ENCODE results near the gene LMO7. TPM values are rescaled to one million over a fixed set of nuclear protein-coding genes. Genes with fewer than 3 reads are reported as not detected.

Gene LMO7
- total RNA-seq, 1 donor from 2014 or later = 73.3 TPM

DNA sequence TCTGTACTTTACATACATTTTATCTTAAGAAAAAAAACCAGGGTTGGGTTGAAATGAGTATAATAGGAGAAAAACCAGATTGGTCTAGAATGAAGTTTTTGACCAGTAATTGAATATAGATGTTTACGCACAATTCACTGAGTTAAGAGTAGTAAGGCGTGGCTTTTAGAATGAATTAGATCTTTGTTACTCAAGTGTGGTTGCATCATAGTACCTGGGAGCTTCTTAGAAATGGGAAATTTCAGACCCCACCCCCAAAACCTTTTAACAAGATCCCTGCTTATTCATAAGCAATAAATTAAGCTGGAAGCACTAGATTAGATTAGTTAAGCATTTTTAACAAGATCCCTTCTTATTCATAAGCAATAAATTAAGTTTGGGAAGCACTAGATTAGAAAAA, 28.7 kb upstream of the LMO7 start:
- Mint-ChIP-seq H3K4me3 (no peak overlapping the region), H3K27ac (no peak overlapping the region), H3K9me3 (peaks cover 4% of the 10 kb centered on the region), H3K4me1 (ENCODE audit: unreplicated experiment) (no peaks in the 10 kb centered on the region), H3K27me3 (no peaks in the 10 kb centered on the region), H3K36me3 (peaks cover 10% of the 10 kb centered on the region)
- TF ChIP-seq, protein P1, sequence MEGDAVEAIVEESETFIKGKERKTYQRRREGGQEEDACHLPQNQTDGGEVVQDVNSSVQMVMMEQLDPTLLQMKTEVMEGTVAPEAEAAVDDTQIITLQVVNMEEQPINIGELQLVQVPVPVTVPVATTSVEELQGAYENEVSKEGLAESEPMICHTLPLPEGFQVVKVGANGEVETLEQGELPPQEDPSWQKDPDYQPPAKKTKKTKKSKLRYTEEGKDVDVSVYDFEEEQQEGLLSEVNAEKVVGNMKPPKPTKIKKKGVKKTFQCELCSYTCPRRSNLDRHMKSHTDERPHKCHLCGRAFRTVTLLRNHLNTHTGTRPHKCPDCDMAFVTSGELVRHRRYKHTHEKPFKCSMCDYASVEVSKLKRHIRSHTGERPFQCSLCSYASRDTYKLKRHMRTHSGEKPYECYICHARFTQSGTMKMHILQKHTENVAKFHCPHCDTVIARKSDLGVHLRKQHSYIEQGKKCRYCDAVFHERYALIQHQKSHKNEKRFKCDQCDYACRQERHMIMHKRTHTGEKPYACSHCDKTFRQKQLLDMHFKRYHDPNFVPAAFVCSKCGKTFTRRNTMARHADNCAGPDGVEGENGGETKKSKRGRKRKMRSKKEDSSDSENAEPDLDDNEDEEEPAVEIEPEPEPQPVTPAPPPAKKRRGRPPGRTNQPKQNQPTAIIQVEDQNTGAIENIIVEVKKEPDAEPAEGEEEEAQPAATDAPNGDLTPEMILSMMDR (conservative IDR thresholded peaks at IDR 0.05) = no peak
- DNase-seq (ENCODE audit: extremely low spot score, unreplicated experiment) = no peak

DNA sequence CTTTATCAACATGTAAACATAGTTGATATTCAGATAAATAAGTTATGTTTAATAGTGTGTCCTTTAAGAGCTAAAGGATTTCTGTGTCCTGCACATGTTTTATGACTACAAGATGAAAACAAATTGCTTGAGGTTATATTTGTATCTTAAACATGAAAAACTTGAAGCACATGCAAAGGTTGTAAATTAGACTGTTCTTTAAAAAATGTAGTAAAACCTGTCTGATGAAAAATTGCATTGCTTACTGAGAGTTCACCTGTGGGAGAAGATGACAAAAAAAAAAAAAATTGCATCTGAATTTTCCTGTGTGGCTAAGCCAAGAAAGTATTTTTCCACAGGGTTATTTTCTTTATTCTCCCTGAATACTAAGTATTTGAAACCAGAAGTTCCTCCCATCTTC, 25.7 kb upstream of the LMO7 start:
- no peaks in the 10 kb centered on the region for H3K4me1 Mint-ChIP-seq (ENCODE audit: unreplicated experiment)
- H3K4me3 Mint-ChIP-seq = peak overlapping the region; percentile 22
- H3K36me3 Mint-ChIP-seq = peaks cover 10% of the 10 kb centered on the region
- H3K27me3 Mint-ChIP-seq = no peaks in the 10 kb centered on the region
- TF ChIP-seq, protein P1 (conservative IDR thresholded peaks at IDR 0.05) = no peak
- H3K27ac Mint-ChIP-seq = peak overlapping the region; percentile 42
- peaks cover 4% of the 10 kb centered on the region for H3K9me3 Mint-ChIP-seq
- DNase-seq (ENCODE audit: extremely low spot score, unreplicated experiment) = no peak

DNA sequence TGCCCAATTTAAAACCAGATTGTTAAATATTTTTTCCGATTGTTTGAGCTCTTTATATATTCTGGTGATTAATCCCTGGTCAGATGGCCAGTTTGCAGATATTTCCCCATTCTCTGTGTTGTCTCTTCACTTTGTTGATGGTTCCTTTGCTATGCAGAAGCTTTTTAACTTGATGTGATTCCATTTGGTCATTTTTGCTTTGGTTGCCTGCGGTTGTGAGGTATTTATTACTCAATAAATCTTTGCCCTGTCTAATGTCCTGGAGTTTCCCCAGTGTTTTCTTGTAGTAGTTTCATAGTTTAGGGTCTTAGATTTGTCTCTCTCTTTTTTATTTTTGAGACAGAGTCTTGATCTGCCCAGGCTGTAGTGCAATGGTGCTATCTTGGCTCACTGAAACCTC, 23.8 kb upstream of the LMO7 start:
- H3K9me3 Mint-ChIP-seq = peaks cover 4% of the 10 kb centered on the region

DNA sequence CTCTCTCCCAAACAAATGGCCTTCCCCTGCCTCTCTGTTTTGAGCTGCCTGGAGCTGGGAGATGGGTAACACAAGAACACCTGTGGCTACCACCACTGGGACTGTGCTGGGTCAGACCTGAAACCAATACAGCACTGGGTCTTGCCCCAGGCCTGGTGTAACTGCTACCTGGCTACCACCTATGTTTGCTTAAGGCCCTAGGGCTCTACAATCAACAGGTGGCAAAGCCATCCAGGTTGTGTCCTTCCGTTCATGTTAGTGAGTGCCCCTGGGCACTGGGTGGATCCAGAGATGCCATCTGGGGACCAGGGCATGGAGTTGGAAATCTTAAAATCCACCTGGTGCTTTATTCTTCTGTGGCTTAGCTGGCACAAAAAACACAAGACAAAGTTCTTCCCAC, 18.9 kb upstream of the LMO7 start:
- TF ChIP-seq, protein P1 (conservative IDR thresholded peaks at IDR 0.05) = no peak
- Mint-ChIP-seq H3K27ac (no peak overlapping the region), H3K4me3 (no peak overlapping the region), H3K36me3 (peaks cover 4% of the 10 kb centered on the region), H3K27me3 (no peaks in the 10 kb centered on the region), H3K4me1 (ENCODE audit: unreplicated experiment) (no peaks in the 10 kb centered on the region), H3K9me3 (no peaks in the 10 kb centered on the region)
- DNase-seq (ENCODE audit: extremely low spot score, unreplicated experiment) = no peak

More for the DNA sequence above, 23.8 kb upstream of the LMO7 start:
- Mint-ChIP-seq H3K36me3 (peaks cover 4% of the 10 kb centered on the region), H3K4me1 (ENCODE audit: unreplicated experiment) (no peaks in the 10 kb centered on the region), H3K4me3 (no peak overlapping the region), H3K27me3 (no peaks in the 10 kb centered on the region), H3K27ac (peak overlapping the region; percentile 28)
- no peak for DNase-seq (ENCODE audit: extremely low spot score, unreplicated experiment)
- TF ChIP-seq, protein P1 (conservative IDR thresholded peaks at IDR 0.05) = no peak

DNA sequence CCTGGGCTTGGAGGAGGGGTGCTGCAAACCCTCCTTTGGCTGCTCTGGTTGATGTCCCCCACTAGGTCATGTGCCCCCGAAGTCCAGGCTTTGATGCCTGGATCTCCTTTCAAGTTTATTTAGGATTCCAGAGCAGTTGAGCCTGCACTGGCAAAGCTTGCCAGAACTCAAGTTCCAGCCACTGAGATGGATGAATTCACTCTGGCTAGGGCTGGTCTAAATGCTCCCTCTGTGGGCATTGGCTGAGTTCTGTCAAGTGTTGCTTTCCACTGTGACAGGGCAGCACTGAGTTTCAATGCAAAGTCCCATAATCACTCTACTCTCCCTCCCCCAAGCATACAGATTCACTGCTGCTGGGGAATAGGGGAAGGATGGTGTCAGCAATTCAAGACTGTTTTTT, 17.8 kb upstream of the LMO7 start:
- Mint-ChIP-seq H3K9me3 (no peaks in the 10 kb centered on the region), H3K27ac (no peak overlapping the region), H3K36me3 (peaks cover 4% of the 10 kb centered on the region), H3K4me1 (ENCODE audit: unreplicated experiment) (no peaks in the 10 kb centered on the region), H3K27me3 (no peaks in the 10 kb centered on the region), H3K4me3 (no peak overlapping the region)
- DNase-seq (ENCODE audit: extremely low spot score, unreplicated experiment) = no peak
- TF ChIP-seq, protein P1 (conservative IDR thresholded peaks at IDR 0.05) = no peak

DNA sequence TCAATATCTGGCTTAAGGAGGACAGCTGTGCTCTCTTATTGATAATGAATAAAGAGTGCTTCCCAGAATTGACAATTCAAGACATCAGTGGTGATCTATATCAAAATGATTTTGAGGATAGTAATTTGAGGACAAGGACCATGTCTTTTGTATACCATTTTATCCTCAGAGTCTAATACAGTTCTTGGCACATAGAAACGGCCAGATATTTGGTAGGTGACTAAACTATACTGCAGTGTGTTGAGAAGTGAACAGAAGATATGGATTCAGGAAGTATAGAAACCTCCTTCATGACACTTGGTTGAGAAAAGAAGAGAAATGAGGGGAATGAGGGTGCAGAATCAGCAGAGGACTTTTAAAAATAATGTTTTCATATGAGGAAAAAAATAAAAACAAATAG, 16.1 kb upstream of the LMO7 start:
- H3K4me1 Mint-ChIP-seq (ENCODE audit: unreplicated experiment) = no peaks in the 10 kb centered on the region
- no peak overlapping the region for H3K4me3 Mint-ChIP-seq
- peaks cover 4% of the 10 kb centered on the region for H3K36me3 Mint-ChIP-seq
- H3K27me3 Mint-ChIP-seq = no peaks in the 10 kb centered on the region
- H3K27ac Mint-ChIP-seq = no peak overlapping the region
- H3K9me3 Mint-ChIP-seq = no peaks in the 10 kb centered on the region
- DNase-seq (ENCODE audit: extremely low spot score, unreplicated experiment) = no peak
- TF ChIP-seq, protein P1 (conservative IDR thresholded peaks at IDR 0.05) = no peak
